Activated naive CD8-positive, alpha-beta T cell treated with anti-CD3 and anti-CD28 coated beads, Interleukin-2, amount 50 U/mL, for 16 hours (primary cell): ENCODE measurements around the gene EYA2.

Experiments
- DNase-seq: peaks from one replicate; pipeline ENCODE4 v3.0.0-alpha.2; 2020; ENCODE audit warnings: low read depth, low spot score

Gene EYA2

DNA sequence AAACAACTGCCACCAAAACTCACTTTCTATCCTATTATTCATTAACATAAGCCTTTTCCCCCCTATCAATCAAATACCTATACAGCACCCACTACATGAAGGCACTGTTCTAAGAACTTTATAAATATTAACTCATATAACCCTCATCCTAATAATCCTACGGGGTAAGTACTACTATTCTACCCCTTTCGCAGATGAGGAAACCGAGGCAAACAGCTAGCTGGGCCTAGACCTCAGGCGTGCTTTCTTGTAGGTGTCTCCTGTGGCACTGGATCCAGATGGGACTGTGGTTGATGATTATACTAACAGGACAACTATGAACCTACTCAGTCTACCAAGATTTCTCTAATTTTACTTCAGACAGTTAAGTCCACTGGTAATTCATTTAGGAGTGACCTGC, 330.2 kb downstream of the EYA2 start:
- DNase-seq: no peak

- DNase-seq: no peak
These were observed 330.8 kb downstream of the EYA2 start for GRCh38 chr20:47225458-47225857.

- DNase-seq: no peak
These were observed 332.5 kb downstream of the EYA2 start for GRCh38 chr20:47227119-47227518.

GRCh38 chr20:47227576-47227975, 332.9 kb downstream of the EYA2 start:
- DNase-seq: no peak

DNA sequence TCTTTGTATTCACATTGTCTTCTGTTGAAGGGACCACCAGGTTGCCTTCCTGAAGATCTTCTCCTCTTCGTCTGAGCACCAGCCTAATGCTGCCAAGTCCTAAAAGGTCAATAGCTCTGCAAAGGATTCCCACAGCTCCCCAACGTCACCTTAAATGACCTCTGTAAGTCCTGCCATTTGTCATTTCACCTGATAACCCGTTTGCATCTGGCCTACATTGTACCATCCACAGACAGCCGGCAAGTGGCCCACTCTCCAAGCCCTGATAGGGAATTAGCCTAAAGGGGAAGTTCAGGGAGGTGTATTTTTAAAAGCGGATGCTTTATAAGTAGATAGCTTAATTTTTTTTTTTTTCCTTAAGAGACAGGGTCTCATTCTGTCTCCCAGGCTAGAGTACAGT, 334.0 kb downstream of the EYA2 start:
- DNase-seq: no peak

DNA sequence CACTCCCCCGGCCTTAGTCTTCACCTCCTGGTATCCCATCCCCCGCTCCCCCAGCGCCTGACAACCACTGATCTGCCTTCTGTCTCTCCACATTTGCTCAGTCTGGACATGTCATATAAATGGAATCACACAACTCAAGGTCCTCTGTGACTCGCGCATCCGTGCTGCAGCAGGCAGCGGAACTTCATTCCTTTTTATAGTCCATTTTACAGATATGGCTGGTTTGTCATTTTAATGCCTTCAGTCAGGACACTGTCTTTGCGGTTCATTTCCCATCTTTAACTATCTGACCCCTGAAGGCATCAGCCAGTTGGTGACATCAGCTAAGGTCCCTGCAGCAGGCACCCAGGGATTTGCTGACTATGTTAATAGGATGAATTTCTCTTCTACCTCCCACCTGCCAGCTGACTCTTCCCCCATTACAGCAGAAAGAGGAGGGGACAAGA, 336.2 kb downstream of the EYA2 start:
- DNase-seq: no peak

DNA sequence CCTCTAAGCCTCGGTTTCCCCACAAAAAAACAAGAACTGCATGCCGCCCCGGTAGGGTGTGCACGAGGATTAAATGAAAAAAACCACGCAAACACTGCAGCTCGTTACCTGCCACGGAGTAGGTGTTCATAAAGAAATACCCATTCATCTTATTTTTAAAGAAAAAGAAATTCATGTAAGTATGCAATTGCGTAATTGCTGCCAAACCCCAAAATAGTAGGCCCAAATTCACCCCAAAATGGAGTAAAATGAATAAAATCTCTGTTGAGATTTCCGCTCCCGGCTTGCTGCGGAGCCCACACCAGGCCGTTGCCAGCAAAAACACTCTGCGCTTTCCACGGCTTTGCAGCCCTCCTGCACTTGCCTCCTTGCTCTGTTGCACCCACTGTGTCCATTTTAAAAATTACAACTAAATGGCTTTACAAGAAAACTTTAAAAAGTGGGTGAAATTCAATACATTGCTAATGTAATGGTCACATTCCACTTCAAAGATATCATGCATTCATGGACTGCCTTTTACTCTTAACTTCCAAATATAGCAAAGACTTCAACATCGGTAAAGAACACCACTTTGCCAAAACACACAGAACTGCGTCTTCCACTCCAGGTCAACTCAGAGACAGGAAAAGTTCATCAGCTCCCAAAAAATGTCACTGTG, 336.9 kb downstream of the EYA2 start:
- no peak for DNase-seq

DNA sequence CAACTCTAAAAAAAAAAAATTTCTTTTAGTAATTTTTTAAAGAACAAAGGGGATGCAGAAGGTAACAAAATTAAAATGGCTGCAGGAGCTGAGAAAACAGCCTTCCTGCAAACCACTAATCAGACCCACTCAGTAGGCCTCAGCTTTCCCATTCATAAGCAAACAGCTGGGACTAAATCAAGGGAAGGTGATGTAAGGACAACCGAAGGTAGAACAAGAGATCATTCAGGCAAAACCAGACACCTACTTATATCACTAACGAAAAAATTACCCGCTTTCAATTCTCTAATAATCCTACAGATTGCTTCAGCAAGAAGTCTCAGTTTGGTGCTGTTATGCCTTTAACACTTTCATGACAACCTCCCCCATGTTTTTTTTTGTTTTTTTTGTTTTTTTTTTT, 337.9 kb downstream of the EYA2 start:
- no peak for DNase-seq

DNA sequence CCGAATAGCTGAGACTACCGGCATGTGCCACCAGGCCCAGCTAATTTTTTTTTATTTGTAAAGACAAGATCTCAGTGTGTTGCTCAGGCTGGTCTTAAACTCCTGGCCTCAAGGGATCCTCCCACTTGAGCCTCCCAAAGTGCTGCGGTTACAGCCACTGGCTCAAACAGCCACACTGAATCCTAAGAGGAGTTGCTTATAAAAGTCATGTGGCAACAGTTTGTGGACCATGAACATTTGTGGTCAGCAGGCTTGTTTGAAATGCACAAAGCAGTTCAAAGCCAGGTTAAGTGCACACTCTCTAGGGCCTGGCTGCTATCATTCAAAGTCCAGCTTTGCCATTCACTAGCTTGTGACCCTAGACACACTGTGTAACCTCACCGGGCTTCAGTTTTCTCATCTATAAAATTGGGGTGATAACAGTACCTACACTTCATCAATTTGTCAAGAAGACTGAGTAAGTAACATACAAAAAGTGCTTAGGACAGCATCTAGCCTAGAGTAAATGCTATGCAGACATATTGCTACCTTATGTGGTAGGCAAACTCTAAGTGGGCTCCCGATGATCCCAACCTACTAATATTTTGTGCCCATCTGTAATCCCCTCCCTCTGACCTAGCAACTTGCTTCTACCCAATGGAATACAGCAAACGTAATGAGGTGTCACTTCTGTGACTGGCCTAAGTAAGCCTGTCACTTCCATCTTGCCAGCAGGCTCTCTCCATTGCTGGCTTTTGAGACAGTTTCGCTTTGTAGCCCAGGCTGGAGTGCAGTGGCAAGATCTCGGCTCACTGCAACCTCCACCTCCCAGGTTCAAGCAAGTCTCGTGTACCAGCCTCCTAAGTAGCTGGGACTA, 338.9 kb downstream of the EYA2 start:
- no peak for DNase-seq

- DNase-seq: no peak
These were observed 340.5 kb downstream of the EYA2 start for GRCh38 chr20:47235111-47235510.

DNA sequence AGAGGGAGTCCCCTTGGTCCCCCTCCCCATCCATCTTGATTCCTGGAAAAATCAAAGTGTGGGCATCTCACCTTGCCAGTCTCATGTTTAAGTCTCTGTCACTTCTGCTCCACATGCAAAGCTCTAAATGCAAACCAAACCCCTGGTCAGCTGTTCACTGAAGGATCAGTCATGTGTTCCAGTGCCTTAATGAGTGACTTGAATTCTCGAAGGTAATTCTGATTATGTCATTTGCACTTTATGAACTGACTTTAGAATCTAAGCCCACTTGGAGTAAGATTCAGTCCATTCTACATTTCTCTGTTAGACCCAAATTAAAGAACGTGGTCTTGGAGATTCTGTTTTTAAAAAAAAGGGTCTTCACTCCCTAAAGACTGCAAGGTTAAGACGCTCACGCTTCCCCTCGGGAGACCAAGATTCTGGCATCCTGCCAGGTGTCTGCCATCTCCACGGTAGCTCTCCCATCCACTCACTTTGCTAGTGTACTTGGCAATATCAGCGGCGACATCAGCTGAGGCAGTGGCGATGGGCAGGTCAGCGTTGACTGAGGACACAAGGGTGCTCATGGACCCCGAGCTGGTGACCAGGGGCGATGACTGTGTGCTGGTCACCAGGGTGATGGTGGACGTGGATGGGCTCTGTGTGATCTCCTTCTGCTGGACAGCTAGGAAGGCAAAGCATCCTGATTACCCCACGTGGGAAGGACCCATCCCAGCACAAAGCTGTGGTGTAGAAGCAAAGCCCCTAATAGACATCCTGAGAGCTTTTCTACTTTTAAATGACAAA, 341.4 kb downstream of the EYA2 start:
- DNase-seq: no peak

- no peak for DNase-seq
These were observed 341.9 kb downstream of the EYA2 start for GRCh38 chr20:47236639-47236900.

DNA sequence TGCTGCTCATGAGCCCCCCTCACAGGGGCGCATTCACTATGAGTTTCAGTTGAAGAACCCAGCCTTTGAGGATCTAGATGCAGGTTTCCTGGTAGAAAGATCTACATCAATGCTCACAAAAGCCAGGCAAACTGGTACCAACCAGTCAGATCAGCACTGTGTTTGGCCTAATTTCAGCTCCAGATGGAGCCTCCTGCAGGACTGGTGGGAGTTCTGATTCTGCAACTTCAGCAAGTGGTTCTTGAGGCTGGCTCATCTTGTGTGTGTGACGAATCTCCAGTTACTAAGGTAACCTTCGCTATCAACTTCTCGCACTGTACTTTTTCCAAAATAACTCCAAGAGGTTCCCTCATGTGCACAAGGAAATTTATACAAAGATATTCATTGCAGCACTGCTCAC, 343.1 kb downstream of the EYA2 start:
- no peak for DNase-seq
